Peyer's patch (tissue), 4 donors: ENCODE measurements around the gene ZC2HC1C. TPM values are rescaled to one million over a fixed set of nuclear protein-coding genes. Genes with fewer than 3 reads are reported as not detected.

Source experiments
- DNase-seq, 3 donors: peaks; one replicate each; pipeline ENCODE4 v3.0.0-alpha.2; 2017 to 2019
- H3K27ac ChIP-seq, 4 donors: fragments of 200-600 bp; sonication (generic); one replicate each; pipeline ENCODE4 v1.5.1; 2016 to 2019
- H3K27me3 ChIP-seq, 2 donors: fragments of 200-600 bp; sonication (generic); one replicate each; pipeline ENCODE4 v1.5.1; 2019
- H3K36me3 ChIP-seq, 3 donors: fragments of 200-600 bp; sonication (generic); one replicate each; pipeline ENCODE4 v1.5.1; 2016 to 2019
- H3K4me1 ChIP-seq, 4 donors: fragments of 200-600 bp; sonication (generic); one replicate each; pipeline ENCODE4 v1.5.1; 2016 to 2019
- H3K4me3 ChIP-seq, 4 donors: fragments of 200-600 bp; sonication (generic); 1 replicate in 3 of 4; 2 replicates in 1 of 4; pipeline ENCODE4 v1.5.1; 2016 to 2019; ENCODE audit warnings: mild to moderate bottlenecking in 1 of 4
- H3K9me3 ChIP-seq, 4 donors: fragments of 200-600 bp; sonication (generic); one replicate each; pipeline ENCODE4 v1.5.1; 2016 to 2019; ENCODE audit warnings: mild to moderate bottlenecking in 1 of 4
- CTCF ChIP-seq, 6 experiments: fragments of 450-650 bp in 4 of 6; fragments of 200-600 bp in 2 of 6; sonication (generic) in 1 of 6; IDR thresholded peaks; one replicate each; pipeline ENCODE4 v1.5.1; 2017 to 2019; ENCODE audit warnings: antibody characterized with exemption in 6 of 6, mild to moderate bottlenecking in 3 of 6, moderate library complexity in 1 of 6
- POLR2A ChIP-seq, 2 donors: fragments of 450-650 bp; IDR thresholded peaks; one replicate each; pipeline ENCODE4 v1.5.1; 2017; ENCODE audit warnings: antibody characterized with exemption in 2 of 2, mild to moderate bottlenecking in 2 of 2, moderate library complexity in 2 of 2
- small RNA-seq, 2 donors: library from RNA; depleted of rRNA; stranded (forward); fragments of <200 nt; gene quantifications; one replicate each; pipeline ENCODE3, GENCODE V24; 2016
- total RNA-seq, 4 donors: library from RNA; depleted of rRNA; stranded (reverse); fragments of >200 nt; gene quantifications; one replicate each; pipeline ENCODE4 v1.1.0, GENCODE V29; 2016

Gene ZC2HC1C
- total RNA-seq, 4 donors from 2014 or later: 9.2 to 18.3 (median 14.9) TPM

GRCh38 chr14:75128596-75128990 lies 59.2 kb downstream of the ZC2HC1C start:
- DNase-seq: no peak
- Histone ChIP-seq H3K9me3 (no peaks in the 10 kb centered on the region), H3K4me1 (peaks cover 0 to 39% (median 0%) of the 10 kb centered on the region in 4 donors), H3K27me3 (no peaks in the 10 kb centered on the region), H3K36me3 (peaks cover 0 to 6% (median 0%) of the 10 kb centered on the region in 3 donors), H3K4me3 (peak overlapping the region in 1 of 4 donors; percentile 78), H3K27ac (peak overlapping the region in 1 of 4 donors; percentile 94)
- TF ChIP-seq POLR2A (IDR thresholded peaks at IDR 0.05): no peak
- no peak for TF ChIP-seq CTCF (IDR thresholded peaks at IDR 0.05)

Small RNA genes lying within 50 kb of the gene (small RNA-seq; reads per million reads assigned to genes)
- gene HIF1AP1 (0 reads per million in 2 donors), gene RNU6-689P (0 reads per million in 2 donors)

Other genes with a start within 250 kb of the ZC2HC1C start
- gene PROX2, start 193.5 kb upstream of the ZC2HC1C start, total RNA-seq: not detected
- gene DLST, start 187.7 kb upstream of the ZC2HC1C start, total RNA-seq: 100 to 1,000 TPM; 128 to 163 (median 154) TPM
- 10 to 100 TPM in 1 of 4 donors, 1 to 10 TPM in 3; 4.2 to 12.7 (median 6.7) TPM for gene RPS6KL1, start 146.4 kb upstream of the ZC2HC1C start, total RNA-seq
- gene PGF, start 114.0 kb upstream of the ZC2HC1C start, total RNA-seq: 10 to 100 TPM in 2 of 4 donors, 1 to 10 TPM in 2; 7.3 to 28.1 (median 10.8) TPM
- gene EIF2B2, start 66.7 kb upstream of the ZC2HC1C start, total RNA-seq: 10 to 100 TPM; 32.3 to 38.6 (median 34.7) TPM
- 10 to 100 TPM; 40.6 to 57.0 (median 48.5) TPM for gene MLH3, start 18.2 kb upstream of the ZC2HC1C start, total RNA-seq
- 10 to 100 TPM; 15.7 to 36.4 (median 25.0) TPM for gene ACYP1, start 5.6 kb upstream of the ZC2HC1C start, total RNA-seq
- 10 to 100 TPM; 32.4 to 53.6 (median 42.0) TPM for gene NEK9, start 57.4 kb downstream of the ZC2HC1C start, total RNA-seq
- 100 to 1,000 TPM in 2 of 4 donors, 10 to 100 TPM in 2; 58.6 to 181 (median 115) TPM for gene TMED10, start 107.0 kb downstream of the ZC2HC1C start, total RNA-seq
- gene FOS, start 209.2 kb downstream of the ZC2HC1C start, total RNA-seq: 1,000 to 10,000 TPM in 1 of 4 donors, 100 to 1,000 TPM in 3; 267 to 2,466 (median 503) TPM